A549 (cell line): ENCODE data around the gene WHRN.

Experiments used
- MAFK ChIP-seq: fragments of 450-650 bp; IDR thresholded peaks from 2 replicates; pipeline ENCODE4 v1.6.1; 2014; ENCODE audit not compliant: partially characterized antibody
- POLR2A ChIP-seq: IDR thresholded peaks from 2 replicates; pipeline ENCODE4 v1.6.1; 2012; ENCODE audit warnings: mild to moderate bottlenecking, low read length
- RARB ChIP-seq: fragments of 250-450 bp; sonication (Bioruptor Pico); IDR thresholded peaks from 2 replicates; pipeline ENCODE4 v1.8.0; 2021; ENCODE audit warnings: mild to moderate bottlenecking, moderate library complexity
- TF ChIP-seq, protein P1 (sequence below): fragments of >200 bp; sonication (Bioruptor Twin); formaldehyde crosslinking; IDR thresholded peaks from 3 replicates; pipeline ENCODE4 v1.5.1; 2016

GRCh38 chr9:114465906-114466900 lies 39.1 kb downstream of the WHRN start:
- TF ChIP-seq, protein P1, sequence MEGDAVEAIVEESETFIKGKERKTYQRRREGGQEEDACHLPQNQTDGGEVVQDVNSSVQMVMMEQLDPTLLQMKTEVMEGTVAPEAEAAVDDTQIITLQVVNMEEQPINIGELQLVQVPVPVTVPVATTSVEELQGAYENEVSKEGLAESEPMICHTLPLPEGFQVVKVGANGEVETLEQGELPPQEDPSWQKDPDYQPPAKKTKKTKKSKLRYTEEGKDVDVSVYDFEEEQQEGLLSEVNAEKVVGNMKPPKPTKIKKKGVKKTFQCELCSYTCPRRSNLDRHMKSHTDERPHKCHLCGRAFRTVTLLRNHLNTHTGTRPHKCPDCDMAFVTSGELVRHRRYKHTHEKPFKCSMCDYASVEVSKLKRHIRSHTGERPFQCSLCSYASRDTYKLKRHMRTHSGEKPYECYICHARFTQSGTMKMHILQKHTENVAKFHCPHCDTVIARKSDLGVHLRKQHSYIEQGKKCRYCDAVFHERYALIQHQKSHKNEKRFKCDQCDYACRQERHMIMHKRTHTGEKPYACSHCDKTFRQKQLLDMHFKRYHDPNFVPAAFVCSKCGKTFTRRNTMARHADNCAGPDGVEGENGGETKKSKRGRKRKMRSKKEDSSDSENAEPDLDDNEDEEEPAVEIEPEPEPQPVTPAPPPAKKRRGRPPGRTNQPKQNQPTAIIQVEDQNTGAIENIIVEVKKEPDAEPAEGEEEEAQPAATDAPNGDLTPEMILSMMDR = no peak
- TF ChIP-seq MAFK = no peak
- TF ChIP-seq POLR2A = no peak
- TF ChIP-seq RARB (CRISPR knock-in tag) = no peak
